Fibroblast of villous mesenchyme (primary cell): ENCODE results near the gene SETD9. TPM values are rescaled to one million over a fixed set of nuclear protein-coding genes. Genes with fewer than 3 reads are reported as not detected.
A peak's percentile ranks its signal among the peaks of the same experiment; 100 is the strongest.

ENCODE experiments used
- DNase-seq: peaks from one replicate; pipeline ENCODE4 v3.0.0-alpha.2; 2010; ENCODE audit warnings: low read depth
- H3K4me3 ChIP-seq: 2 replicates; pipeline ENCODE4 v1.5.1; 2011; ENCODE audit warnings: low read depth, mild to moderate bottlenecking, low read length
- total RNA-seq: library from RNA; depleted of rRNA; stranded (reverse); fragments of >200 nt; gene quantifications from 2 replicates; pipeline ENCODE4 v1.2.3, GENCODE V29; 2012
- TF ChIP-seq, protein P1 (sequence below): IDR thresholded peaks from 2 replicates; pipeline ENCODE4 v1.5.1; 2012; ENCODE audit warnings: low read depth, mild to moderate bottlenecking, low read length; ENCODE audit not compliant: insufficient read depth

The SETD9 gene, protein sequence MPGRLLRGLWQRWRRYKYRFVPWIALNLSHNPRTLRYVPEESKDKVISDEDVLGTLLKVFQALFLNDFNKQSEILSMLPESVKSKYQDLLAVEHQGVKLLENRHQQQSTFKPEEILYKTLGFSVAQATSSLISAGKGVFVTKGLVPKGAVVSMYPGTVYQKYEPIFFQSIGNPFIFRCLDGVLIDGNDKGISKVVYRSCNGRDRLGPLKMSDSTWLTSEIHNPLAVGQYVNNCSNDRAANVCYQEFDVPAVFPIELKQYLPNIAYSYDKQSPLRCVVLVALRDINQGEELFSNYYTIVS
- 7.3 and 9.3 TPM in 2 replicates for total RNA-seq

DNA sequence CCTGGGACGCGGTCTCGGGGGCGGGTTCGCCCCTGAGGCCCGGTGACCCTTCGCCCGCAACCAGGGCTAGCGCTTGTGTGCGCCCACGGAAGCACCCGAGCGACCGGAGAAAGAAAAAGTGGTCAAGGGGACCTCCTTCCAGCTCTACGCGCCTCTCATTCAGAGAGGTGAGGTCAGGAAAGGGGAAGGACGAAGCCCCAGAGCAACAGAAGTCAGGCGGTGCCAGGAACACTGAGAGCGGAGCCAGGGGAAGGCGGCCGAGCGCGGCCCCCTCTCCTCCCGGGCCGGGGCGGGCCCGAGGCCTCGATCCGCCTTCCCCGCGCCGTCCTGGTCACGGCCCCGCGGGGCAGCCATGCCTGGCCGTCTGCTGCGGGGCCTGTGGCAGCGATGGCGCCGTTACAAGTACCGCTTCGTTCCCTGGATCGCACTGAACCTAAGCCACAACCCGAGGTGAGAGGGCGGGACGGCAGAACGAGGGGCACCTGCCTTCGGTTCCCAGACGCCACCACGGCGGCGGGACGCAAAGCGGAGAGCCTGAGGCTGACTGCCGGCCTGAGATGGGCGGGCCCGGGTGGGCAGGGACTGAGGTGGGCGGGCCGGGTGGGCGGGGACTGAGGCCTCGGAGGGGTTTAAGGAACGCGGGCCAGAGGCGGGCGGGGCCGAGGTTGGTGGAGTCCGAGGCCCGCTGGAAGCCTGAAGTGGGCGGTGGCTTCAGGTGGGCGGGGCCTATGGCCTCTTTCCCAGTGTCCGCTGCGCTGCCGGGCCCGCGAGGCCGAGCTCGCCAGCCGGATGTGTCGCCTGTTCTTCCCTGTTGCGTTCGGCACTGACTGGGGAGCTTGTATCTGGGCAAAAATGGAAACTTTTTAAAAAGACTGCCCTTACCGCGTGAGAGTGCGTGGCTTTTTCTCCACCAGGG lies at the start of gene SETD9:
TSS of gene SETD9 (plus strand) at position 303 of the 916 bp plus-strand sequence. CDS start at position 353, 50 bp downstream.
- TF ChIP-seq, protein P1, sequence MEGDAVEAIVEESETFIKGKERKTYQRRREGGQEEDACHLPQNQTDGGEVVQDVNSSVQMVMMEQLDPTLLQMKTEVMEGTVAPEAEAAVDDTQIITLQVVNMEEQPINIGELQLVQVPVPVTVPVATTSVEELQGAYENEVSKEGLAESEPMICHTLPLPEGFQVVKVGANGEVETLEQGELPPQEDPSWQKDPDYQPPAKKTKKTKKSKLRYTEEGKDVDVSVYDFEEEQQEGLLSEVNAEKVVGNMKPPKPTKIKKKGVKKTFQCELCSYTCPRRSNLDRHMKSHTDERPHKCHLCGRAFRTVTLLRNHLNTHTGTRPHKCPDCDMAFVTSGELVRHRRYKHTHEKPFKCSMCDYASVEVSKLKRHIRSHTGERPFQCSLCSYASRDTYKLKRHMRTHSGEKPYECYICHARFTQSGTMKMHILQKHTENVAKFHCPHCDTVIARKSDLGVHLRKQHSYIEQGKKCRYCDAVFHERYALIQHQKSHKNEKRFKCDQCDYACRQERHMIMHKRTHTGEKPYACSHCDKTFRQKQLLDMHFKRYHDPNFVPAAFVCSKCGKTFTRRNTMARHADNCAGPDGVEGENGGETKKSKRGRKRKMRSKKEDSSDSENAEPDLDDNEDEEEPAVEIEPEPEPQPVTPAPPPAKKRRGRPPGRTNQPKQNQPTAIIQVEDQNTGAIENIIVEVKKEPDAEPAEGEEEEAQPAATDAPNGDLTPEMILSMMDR = no peak
- H3K4me3 ChIP-seq = peak within 1 kb of the TSS; percentile 76

DNA sequence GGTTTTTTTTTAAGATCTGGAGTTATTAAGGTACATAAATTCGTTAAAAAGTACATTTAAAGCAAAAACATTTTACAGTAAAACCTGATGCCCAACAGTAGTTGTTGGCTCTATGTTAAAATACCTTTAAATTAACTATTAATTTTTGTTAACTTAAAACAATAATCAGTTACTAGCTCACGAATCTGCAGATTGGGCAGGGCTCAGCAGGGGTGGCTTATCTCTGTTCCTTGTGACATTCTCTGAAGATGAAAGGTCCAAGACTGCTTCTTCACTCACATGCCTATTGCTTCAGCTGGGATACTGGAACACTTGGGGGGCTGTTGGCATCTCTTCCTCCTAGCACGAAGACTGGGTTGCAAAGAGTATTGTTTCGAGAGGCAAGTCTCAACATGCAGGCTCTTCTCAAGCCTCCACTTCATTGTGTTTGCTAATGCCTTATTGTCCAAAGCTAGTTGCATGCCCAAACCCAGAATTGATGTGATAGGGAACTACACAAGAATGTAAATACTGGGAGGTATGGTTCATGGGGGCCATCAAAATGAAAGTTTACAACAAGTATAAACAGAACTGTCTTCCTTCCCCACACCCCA lies 47.4 kb upstream of the SETD9 start:
- DNase-seq = no peak
- TF ChIP-seq, protein P1 = no peak
- H3K4me3 ChIP-seq = no peak overlapping the region

More for the DNA sequence above, at the start of gene SETD9:
- peak; percentile 97 for DNase-seq

DNA sequence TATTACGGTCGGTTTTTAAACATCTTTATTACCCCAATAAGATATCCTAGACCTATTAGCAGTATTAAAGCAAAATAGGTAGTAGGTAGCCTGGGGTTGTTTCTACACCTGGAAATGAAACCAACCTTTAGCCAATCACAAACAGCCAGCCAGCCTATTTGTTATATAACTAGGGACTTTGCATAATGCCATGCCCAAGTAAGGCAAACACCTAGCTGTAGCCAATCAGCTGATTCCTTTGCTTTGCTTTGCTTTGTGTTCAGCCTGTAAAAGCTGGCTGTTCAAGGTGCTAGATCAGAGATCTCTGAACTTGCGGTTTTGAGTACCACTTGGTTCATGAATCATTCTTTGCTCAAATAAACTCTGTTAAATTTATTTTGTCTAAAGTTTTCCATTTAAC lies 46.5 kb upstream of the SETD9 start:
- no peak for DNase-seq
- TF ChIP-seq, protein P1 = no peak
- H3K4me3 ChIP-seq = no peak overlapping the region

DNA sequence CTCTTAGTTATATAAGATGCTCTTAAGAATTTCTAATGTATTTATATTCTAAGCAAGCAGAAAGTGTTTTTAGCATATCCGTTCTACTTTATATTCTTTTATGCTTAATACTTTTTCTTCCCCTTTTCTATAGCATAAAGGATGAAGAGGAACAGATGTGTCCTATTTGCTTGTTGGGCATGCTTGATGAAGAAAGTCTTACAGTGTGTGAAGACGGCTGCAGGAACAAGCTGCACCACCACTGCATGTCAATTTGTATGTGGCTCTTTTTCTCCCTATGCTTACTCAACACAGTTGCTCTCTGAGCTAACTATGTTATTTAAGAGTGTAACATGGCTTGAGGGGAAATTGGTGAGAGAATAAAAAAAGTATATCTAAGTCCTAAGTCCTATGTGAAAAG lies 37.6 kb upstream of the SETD9 start:
- no peak for DNase-seq
- no peak overlapping the region for H3K4me3 ChIP-seq
- TF ChIP-seq, protein P1 = no peak

DNA sequence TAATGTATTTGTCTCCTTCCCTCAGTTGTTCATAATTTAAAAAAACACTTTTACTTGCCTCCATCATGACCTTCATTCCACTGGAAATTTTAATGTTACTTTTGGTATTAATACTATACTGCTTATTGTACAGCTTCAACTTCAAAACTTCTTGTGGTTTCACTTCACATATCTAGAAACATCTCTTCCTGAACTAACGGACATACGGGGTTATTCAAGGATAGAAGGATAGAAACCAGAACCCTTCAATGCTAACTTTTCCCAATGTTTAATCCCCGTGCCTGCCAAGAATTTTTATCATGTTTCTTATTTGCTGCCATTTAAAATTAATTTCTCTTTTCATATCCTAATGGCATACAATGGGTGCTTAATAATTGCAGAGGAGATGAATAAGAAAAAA lies 36.3 kb upstream of the SETD9 start:
- H3K4me3 ChIP-seq = no peak overlapping the region
- TF ChIP-seq, protein P1 = no peak
- no peak for DNase-seq

DNA sequence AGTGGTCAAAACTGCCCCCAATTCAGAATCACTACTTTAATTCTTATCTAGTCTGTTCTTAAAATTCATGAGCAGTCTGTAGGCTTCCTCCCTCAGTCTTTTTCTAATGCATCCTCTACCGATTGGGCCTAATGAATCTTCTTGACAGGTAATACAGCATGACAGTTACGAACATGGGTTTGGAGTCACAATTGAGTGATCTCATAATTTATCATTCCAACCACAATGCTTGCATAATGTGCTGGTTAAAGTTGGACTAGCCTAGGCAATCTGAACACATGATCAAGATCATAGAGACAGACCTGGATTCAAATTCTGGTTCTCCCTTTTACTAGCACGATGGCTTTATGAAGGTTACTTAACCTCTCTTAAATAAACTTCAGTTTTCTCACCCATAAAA lies 33.1 kb upstream of the SETD9 start:
- no peak overlapping the region for H3K4me3 ChIP-seq
- TF ChIP-seq, protein P1 = no peak
- no peak for DNase-seq
